ENCODE measurements around the gene QARS1. TPM values are rescaled to one million over a fixed set of nuclear protein-coding genes. Genes with fewer than 3 reads are reported as not detected.
A peak's percentile ranks its signal among the peaks of the same experiment; 100 is the strongest.

Gene QARS1
- total RNA-seq, 3 donors from 2014 or later, result 233 to 268 (median 252) TPM

DNA sequence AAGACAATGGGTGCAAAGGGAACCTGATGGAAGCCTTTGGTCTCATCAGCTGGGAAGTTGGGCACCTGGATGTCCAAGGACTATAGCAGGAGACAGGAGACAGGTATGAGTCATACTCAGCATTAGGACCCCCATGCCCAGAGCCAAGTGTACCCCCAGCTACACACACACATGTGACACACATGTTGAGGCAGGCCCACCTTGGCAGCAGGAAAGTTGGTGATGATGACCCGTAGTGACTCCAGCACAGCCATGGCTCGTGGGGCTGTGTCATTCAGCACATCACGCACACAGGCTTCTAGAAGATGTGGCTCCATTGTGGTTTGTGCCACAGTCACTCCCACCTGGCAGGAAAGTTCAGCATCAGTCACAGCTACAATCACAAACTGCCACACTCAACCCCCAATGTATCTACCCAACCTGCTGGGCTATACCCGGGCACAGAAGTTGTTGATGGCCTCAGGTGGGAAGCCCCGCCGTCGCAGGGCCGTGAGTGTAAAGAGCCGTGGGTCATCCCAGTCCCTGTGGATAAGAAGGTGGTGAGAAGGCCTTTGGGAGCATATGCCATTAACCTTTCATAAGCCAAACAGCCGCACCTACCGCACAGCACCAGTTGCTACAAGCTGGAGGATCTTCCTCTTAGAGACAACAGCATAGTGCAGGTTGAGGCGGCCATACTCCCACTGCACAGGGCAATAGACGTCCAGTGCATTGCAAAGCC is 5.5 kb downstream of the QARS1 start:
- Histone ChIP-seq H3K27ac (no peak overlapping the region), H3K4me3 (no peak overlapping the region), H3K4me1 (peaks cover 0 to 10% of the 10 kb centered on the region in 2 donors), H3K27me3 (no peaks in the 10 kb centered on the region), H3K9me3 (no peaks in the 10 kb centered on the region), H3K36me3 (peaks cover 7% of the 10 kb centered on the region)
- TF ChIP-seq, protein P1, sequence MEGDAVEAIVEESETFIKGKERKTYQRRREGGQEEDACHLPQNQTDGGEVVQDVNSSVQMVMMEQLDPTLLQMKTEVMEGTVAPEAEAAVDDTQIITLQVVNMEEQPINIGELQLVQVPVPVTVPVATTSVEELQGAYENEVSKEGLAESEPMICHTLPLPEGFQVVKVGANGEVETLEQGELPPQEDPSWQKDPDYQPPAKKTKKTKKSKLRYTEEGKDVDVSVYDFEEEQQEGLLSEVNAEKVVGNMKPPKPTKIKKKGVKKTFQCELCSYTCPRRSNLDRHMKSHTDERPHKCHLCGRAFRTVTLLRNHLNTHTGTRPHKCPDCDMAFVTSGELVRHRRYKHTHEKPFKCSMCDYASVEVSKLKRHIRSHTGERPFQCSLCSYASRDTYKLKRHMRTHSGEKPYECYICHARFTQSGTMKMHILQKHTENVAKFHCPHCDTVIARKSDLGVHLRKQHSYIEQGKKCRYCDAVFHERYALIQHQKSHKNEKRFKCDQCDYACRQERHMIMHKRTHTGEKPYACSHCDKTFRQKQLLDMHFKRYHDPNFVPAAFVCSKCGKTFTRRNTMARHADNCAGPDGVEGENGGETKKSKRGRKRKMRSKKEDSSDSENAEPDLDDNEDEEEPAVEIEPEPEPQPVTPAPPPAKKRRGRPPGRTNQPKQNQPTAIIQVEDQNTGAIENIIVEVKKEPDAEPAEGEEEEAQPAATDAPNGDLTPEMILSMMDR (IDR thresholded peaks at IDR 0.05), result no peak
- TF ChIP-seq POLR2AphosphoS5 (IDR thresholded peaks at IDR 0.05) (no peak), POLR2A (IDR thresholded peaks at IDR 0.05) (no peak)
- intact Hi-C loops (cut with DNase I; ENCODE audit: low total_unique reads), result no loop called here
- no peak for DNase-seq (ENCODE audit: low spot score in 2 of 2)

DNA sequence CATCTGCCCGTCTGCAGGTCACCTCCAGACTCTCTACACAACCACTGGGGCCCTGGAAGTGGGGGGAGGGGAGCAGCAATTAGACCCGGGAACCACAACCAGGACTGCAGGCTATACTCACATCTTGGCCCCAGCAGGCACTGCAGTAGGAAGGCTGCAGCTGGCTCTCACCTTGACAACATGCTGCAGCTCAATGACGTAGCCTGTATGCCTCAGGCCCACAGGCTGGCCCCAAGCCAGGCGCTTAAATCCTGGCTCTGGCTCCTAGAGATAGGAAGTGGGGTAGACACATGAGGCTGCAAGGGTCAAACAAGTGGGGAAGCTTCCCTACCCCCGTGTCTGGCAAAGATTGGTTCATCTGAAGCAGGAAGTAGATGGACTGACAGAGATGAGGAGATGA is 6.1 kb downstream of the QARS1 start:
- H3K36me3 ChIP-seq, result peaks cover 7% of the 10 kb centered on the region
- H3K4me1 ChIP-seq, result peaks cover 0 to 3% of the 10 kb centered on the region in 2 donors
- intact Hi-C loops (cut with DNase I; ENCODE audit: low total_unique reads), result no loop called here
- H3K27me3 ChIP-seq, result no peaks in the 10 kb centered on the region
- DNase-seq (ENCODE audit: low spot score in 2 of 2), result no peak
- no peaks in the 10 kb centered on the region for H3K9me3 ChIP-seq
- H3K27ac ChIP-seq, result no peak overlapping the region
- TF ChIP-seq POLR2A (IDR thresholded peaks at IDR 0.05) (no peak), POLR2AphosphoS5 (IDR thresholded peaks at IDR 0.05) (no peak)
- TF ChIP-seq, protein P1 (IDR thresholded peaks at IDR 0.05), result no peak
- H3K4me3 ChIP-seq, result no peak overlapping the region

DNA sequence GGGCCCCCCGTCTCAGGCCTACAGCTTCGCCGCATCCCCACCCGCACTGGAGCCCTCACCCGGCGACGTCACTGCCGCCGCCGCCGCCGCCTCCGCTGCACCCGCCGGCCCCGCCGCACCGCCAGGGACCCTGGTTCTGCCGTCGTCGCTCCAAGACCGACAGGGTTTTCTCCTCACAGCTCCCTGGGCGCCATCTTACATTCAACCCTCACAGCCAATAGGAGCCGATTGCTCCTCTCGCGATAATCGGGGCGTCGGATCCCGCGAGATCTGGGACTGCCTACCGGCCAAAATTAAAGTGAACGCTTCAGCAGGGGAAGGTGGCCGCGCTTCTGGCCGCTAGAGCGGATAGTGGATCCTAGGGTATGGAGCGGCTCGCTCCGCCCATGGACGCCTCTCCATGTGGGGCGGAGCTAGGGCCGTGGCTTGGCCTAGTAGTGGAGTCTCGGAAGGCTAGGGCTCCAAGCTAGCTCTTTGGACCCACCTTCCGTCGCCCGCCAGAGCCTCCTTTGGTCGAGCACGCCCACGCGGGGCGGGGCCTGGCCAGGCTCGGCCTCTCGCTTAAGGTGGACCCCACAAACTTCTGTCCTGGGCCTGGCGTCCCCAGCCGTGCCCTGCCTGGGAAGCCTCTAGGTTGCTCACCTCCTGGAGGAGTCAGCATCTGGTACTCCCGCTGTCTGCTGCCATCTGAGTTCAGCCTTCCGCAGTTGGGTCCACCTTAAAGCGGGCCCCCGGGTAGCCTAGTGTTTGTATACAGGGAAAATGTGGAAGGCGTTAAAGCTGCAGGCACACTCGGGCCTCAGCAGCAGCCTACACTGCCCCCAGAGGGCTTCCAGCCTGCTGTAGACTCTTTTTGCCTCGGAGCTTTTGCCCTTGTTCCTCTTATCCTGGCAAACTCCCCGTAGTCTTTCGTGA is 10.4 kb downstream of the QARS1 start, which contains the start of gene QRICH1:
Gene QRICH1, minus strand, starts transcription at position 219 of the 915 bp plus-strand sequence. CDS start 17,054 bp downstream, outside the sequence.
- H3K4me3 ChIP-seq, result peak within 1 kb of the TSS; percentile 84 to 99 (median 85)
- H3K27me3 ChIP-seq, result no peaks in the 10 kb centered on the region
- peaks cover 0 to 24% of the 10 kb centered on the region in 2 donors for H3K4me1 ChIP-seq
- TF ChIP-seq POLR2AphosphoS5 (IDR thresholded peaks at IDR 0.05), result peak; percentile 71 to 84 (median 78)
- TF ChIP-seq, protein P1 (IDR thresholded peaks at IDR 0.05), result peak; percentile 20 to 62 (median 36)
- TF ChIP-seq POLR2A (IDR thresholded peaks at IDR 0.05), result peak; percentile 77
- H3K36me3 ChIP-seq, result no peaks in the 10 kb centered on the region
- intact Hi-C loops (cut with DNase I; ENCODE audit: low total_unique reads), result no loop called here
- peak; percentile 97 for DNase-seq (ENCODE audit: low spot score in 2 of 2)
- H3K27ac ChIP-seq, result peak within 1 kb of the TSS; percentile 95 to 96
- H3K9me3 ChIP-seq, result no peaks in the 10 kb centered on the region

DNA sequence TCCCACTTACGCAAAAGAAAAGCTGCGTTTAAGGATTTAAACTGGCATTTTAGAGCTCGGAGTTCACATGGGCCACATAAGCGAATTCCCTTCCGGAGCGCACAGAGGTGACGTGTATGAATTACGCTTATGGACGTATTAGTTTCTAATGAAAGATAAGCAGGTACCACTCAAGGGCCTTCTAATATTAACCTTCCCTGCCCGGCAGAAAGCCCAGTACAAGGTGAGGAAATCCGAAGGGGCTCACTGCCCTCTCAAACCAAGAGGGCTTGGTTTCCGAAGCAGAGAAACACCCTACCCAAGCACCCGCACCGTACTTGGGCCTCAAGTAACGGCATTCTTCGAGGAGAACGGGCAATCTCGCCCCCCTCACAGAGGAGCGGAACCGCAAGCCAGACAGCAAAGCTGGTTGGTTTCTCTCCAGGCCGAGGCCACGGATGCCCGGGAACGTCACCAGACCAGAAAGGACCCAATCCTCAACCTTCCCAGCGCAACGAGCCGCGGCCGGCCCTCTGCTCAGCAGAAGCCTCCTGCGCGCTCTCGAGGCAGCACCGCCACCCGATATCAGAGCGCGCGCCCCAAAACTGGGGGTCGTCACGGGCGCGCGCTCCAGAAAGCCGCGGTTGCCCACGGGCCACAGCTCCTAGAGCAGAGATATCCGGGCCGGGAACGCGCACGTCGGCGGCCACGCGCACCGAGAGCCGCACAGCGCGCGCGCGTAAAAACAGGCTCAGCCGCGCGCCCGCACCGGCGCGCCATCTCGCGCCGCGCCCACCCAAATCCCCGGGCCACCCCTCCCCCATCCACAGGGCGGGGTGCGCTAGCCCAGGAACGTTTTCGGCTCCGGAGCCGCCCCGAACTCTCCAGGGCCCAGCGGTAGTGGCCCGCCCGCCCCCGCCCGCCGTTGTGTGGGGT is 11.4 kb downstream of the QARS1 start:
- intact Hi-C loops (cut with DNase I; ENCODE audit: low total_unique reads), result no loop called here

More for the DNA sequence above, 11.4 kb downstream of the QARS1 start:
- TF ChIP-seq POLR2AphosphoS5 (IDR thresholded peaks at IDR 0.05) (no peak), POLR2A (IDR thresholded peaks at IDR 0.05) (no peak)
- TF ChIP-seq, protein P1 (IDR thresholded peaks at IDR 0.05), result no peak
- Histone ChIP-seq H3K27ac (peak overlapping the region; percentile 95 to 96), H3K9me3 (no peaks in the 10 kb centered on the region), H3K4me3 (peak overlapping the region; percentile 84 to 99 (median 85)), H3K4me1 (peaks cover 0 to 24% of the 10 kb centered on the region in 2 donors), H3K36me3 (no peaks in the 10 kb centered on the region), H3K27me3 (no peaks in the 10 kb centered on the region)
- DNase-seq (ENCODE audit: low spot score in 2 of 2), result peak; percentile 53 to 69

Data from breast epithelium (tissue), 4 donors.